GM15510 (cell line): ENCODE measurements around the gene UGT1A8.

Experiments used
- POLR2A ChIP-seq: IDR thresholded peaks from 3 replicates; pipeline ENCODE4 v1.6.1; 2011; ENCODE audit warnings: borderline replicate concordance; ENCODE audit not compliant: insufficient read length; ENCODE audit errors: extremely low read depth

Gene UGT1A8

DNA sequence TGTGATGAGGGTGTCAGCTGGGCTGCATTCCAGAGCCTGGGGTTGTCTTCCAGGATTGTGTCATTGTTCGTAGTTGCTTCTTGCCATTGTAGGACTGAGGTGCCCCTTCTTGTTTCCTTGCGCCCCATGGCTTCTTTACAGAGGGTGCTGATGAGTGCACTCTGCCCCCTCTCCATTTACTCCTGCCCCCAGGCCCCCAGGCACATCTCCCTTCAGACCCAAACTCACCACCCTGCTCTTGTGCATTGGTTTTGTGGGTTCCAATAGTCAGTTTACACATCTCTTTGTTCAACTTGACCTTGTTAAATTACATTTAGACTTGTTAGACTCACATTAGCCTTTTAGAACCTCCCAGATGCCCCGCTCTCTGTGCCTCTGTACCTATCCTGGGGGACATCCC lies 203.8 kb downstream of the UGT1A8 start:
- no peak for TF ChIP-seq POLR2A

DNA sequence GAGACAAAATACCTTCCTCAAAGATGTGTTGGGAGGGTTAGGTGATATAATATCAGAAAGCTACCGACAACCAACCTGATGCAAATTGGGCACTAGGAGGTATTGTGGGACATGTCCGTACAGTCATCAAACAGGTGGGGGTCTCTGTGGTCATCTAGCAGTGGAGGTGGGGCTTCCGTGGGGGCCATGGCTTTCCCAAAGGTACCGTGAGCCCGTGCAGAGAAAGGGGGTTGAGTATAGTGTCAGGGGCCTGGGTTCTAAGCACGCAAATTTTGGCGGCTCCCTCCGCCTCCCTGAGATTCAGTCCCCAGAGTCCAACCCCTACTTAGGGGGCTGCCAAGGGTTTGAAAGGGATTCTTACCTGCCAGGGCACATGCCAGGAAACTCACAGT lies 204.3 kb downstream of the UGT1A8 start:
- TF ChIP-seq POLR2A = no peak

DNA sequence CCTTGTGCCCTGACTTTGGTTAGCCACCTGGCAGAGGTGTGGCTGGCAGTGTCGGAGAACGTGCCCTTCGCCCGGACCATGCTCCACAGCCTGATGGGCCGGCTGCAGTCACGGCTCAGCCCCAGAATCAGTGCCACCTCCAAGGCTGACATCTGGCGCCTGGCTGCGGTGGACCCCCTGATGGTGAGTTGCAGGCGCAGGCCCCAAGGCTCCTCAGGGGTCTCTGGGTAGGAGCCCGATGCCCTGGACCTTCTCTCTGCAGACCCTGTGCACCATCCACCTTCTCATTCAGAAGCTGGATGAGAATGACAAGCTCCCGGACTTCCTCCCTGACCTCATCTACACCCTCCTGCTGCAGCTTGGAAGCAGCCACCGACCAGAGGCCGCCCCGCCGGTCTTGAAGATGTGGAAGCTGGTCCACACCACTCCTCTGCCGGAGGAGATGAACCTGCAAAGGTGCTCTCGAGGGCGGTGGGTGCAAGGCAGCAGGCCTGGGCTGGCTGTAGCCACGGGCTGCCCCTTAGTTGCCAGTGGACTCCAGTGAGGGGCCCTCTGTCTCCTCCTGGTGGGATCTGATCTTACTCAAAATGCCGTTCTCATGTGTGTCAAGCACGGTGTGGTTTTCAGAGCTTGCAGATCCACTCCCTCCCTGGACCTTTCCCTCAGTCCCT lies 204.8 kb downstream of the UGT1A8 start:
- no peak for TF ChIP-seq POLR2A
